Activated naive CD8-positive, alpha-beta T cell treated with anti-CD3 and anti-CD28 coated beads, Interleukin-2, amount 50 U/mL, for 16 hours (primary cell): ENCODE measurements around the gene GCH1.
"Not testable (repeated sequence)": the region's sequence is repeated elsewhere in the genome, so short reads cannot be mapped to it uniquely, and the experiment has no call there.

ENCODE experiments used
- DNase-seq: peaks from one replicate; pipeline ENCODE4 v3.0.0-alpha.2; 2020; ENCODE audit warnings: low read depth, low spot score

The GCH1 gene, protein sequence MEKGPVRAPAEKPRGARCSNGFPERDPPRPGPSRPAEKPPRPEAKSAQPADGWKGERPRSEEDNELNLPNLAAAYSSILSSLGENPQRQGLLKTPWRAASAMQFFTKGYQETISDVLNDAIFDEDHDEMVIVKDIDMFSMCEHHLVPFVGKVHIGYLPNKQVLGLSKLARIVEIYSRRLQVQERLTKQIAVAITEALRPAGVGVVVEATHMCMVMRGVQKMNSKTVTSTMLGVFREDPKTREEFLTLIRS

DNA sequence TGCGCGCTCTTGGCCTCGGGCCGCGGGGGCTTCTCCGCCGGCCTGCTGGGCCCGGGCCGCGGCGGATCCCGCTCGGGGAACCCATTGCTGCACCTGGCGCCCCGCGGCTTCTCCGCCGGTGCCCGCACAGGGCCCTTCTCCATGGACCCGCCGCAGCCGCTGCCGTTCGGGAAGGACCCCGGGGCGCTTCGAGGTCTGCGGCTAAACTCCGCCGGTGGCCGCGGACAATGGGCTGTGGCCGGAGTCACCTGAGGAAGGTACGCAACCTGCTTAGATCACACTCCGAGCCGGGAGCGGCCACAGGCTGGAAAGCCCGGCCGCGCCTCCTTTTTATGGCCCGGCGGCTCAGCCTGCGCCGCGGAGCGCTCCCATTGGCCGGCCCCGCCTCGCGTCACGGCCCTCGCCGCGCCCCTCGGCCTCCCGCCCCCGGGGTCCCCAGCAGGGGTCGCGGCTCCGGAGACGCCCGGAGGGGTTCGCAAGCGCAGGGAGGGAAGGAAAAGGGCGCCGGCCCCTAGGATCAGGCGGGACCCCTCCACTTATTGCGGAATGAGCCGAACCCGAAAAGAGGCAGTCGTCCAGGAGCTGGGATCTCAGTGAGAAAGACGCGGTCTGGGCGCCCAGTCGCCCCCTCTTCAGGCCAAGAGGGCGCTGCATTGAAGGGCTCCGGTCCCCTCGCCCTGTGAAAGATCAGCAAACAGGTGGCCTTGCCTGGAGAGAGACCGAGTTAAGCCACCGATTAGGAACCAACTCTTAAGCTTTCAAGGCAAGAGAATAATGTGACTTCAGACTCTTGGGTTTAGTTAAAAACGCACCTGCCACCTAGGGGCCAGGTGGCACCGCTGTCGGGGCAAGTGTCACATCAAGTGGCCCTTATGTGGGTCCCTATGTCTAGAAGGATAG lies at the start of gene GCH1:
TSS of gene GCH1 (minus strand) at position 306 of the 900 bp plus-strand sequence. CDS start at position 143, 163 bp downstream.
- DNase-seq = peak; percentile 52

- DNase-seq = no peak
Measured at GRCh38 chr14:54947230-54947629, 44.6 kb upstream of the GCH1 start.

GRCh38 chr14:54946500-54946899 lies 43.9 kb upstream of the GCH1 start:
- no peak for DNase-seq

DNA sequence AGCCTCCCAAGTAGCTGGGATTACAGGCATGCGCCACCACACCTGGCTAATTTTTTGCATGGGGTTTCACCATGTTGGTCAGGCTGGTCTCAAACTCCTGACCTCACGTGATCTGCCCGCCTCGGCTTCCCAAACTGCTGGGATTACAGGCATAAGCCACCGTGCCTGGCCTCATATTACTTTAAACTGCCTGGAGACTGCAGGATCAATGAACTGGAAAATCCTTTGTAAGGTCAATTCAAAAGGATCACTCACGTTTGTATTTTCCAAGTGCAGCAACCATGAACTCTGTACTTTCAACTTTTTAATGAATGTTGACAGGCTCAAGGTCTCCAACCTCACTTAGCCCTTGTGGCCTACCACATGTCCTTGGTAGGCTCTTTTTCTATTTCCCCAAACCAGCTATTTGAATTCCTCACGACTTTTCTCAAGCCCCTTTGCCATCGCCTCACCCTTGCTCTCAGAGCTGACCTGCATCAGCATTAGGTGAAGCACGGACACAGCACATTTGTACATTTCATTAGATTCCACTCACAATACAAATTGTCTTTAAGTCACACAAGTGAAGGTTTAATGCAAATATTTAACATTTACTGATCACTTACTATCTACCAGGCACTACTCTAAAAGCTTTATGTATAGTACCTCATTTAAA lies 42.2 kb upstream of the GCH1 start:
- no peak for DNase-seq

GRCh38 chr14:54942913-54943312 lies 40.3 kb upstream of the GCH1 start:
- DNase-seq = no peak

DNA sequence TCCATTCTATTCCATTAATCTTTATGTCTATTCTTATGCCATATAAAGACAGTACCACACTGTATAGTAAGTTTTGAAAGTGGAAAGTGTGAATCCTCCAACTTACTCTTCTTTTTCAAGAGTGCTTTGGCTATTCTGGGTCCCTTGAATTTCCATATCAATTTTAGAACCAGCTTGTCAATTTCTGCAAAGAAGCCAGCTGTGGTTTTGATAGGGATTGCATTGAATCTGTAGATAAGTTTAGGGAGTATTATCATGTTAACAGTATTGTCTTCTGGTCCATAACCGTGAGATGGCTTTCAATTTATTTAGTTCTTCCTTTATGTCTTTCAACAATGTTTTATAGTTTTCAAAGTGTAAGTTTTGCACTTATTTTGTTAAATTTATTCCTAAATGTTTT lies 34.2 kb upstream of the GCH1 start:
- no peak for DNase-seq

DNA sequence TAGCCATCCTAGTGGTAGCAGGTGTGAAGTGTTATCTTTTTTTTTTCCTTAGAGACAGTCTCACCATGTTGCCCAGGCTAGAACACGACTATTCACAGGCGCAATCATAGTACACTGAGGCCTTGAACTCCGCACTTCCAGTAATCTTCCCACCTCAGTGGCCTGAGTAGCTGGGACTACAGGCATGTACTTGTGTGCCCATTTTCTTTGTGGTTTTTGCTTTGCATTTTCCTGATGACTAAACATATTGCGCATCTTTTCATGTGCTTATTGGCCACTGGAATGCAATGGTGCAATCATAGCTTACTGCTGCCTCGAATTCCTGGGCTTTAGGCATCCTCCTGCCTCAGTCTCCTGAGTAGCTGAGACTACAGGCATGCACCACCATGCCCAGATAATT lies 33.3 kb upstream of the GCH1 start:
- no peak for DNase-seq

DNA sequence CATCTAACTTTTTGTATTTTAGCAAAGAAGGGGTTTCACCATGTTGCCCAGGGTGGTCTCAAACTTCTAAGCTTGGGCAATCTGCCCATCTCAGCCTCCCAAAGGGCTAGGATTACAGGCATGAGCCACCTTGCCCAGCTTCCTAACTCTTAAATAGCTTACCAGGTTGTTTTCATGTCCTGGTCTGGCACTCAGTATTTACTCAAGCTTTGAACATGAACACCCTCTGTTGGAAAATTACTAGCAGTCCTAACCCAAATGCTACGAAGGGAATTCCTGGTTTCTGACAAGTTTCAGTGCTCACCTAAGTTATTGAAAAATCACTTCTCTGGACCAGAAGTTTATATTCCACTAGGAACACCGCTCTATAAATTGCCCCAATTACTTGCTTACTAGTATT lies 32.5 kb upstream of the GCH1 start:
- DNase-seq = no peak

DNA sequence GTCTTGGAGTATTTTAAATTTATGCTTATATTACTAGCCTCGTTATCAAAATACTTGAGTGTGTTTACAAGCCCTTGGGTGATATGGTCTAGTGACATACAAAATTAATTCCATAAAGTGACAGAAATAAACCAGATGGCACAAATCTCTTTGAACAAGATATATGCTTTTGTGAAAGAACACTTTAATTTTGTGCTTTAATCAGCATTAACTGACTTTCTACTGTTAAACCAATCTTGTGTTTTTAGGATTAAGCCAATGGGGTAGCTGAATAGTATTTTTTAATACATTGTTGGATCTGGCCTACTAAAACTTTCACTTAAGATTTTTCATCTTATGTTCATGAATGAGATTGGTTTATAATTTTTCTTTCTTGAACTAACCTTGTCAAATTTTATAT lies 30.4 kb upstream of the GCH1 start:
- no peak for DNase-seq

DNA sequence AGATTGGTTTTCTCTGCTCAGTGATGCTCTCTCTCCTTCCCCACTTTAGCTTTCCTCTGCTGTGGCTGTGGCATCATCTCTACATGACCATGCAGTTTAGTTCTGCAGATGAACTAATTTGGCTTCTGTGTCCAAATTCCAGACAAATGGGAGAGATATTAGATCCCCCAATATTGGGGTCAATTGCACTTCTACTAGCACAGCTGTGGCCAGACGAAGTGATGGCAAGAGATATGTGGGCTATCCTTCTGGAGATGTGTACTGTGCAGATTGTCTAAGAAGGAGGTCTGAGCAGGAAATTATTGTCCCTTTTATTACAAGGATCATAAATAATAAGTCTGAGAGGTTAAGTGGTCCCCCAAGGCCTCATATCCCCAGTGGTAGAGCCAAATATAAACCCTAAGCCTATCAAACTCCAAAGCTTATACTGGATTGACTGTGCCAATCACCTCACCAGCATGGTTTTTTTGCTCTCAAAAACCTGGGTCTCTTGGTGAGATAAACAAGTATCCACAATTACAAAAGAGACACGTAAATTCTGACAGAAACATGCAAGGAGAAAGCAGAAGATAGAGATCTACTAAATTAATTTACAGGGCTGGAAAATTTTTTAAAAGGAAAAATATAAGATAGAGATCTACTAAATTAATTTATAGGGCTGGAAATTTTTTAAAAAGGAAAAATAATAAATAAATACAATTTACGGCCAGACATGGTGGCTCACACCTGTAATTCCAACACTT lies 29.1 kb upstream of the GCH1 start:
- DNase-seq = no peak

DNA sequence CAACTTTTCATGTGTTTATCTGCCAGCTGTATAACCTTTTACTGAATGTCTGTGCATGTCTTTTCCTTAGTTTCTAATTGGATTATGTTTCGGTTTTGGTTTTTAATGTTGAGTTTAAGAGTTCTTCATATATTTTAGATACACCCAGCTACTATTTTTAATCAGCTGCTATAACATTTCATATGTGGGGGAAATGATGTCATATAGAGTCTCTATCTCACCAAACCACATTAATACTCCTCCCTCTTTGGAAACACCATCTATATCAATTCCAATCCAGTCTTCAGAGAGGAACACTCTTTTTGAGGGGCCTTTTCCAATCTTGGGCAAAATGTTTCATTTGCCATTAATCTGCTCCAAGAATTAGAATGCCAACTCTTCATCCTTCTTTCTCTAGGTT lies 28.5 kb upstream of the GCH1 start:
- no peak for DNase-seq

GRCh38 chr14:54929556-54929955 lies 26.9 kb upstream of the GCH1 start:
- no peak for DNase-seq

DNA sequence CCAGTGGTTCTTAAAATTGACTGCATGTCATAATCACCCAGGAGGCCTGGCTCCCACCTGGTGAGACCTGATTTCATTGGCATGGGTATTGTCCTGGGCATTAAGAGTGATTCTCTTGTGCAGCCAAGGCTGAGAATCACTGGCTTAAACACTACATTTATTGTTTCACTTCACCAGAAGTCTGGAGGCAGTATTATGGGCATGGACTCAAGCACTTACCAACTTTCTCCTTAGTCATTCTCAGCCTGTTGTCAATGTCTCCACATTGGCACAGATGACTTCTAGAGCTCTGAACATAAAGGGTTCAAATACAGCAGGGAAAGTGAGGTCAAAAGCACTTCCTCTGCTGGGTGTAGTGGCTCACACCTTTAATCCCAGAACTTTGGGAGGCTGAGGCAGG lies 25.6 kb upstream of the GCH1 start:
- no peak for DNase-seq

- no peak for DNase-seq
Measured at GRCh38 chr14:54927551-54927950, 24.9 kb upstream of the GCH1 start.

- DNase-seq = not testable (repeated sequence)
Measured at GRCh38 chr14:54926570-54926969, 23.9 kb upstream of the GCH1 start.

GRCh38 chr14:54922598-54922997 lies 20.0 kb upstream of the GCH1 start:
- no peak for DNase-seq

DNA sequence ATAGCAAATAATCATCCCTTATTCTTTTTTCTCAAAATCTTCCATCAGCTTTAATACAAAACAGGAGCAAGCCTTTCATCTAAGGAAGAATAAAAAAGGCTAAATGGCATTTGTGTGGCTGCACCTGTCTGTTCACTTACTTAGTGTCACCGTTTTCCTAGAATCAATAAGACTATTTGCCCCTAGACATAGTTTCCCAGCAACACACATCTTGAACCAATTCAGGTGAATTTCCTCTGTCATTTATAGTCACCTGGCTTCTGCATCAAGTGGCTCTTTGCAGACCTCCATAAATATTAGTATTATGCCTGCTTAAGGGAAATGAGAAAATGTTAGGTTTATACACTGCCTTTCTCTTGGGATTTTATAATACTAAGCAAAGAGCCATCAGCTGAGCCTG lies 17.4 kb upstream of the GCH1 start:
- no peak for DNase-seq

DNA sequence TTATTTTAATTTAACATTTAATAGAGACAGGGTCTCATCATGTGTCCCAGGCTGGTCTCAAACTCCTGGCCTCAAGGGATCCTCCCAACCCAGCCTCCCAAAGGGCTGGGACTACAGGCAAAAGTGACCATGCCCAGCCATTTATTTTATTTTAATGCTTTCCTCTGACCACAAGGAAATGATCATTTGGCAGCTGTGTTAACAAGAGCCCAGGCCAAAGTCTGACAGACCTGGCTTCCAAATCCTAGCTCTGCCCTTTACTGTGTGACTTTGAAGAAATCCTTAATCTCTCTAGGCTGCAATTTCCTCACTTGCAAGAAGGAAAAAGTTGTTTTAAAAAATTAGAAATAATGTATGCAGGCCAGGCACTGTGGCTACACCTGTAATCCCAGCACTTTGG lies 16.7 kb upstream of the GCH1 start:
- no peak for DNase-seq

DNA sequence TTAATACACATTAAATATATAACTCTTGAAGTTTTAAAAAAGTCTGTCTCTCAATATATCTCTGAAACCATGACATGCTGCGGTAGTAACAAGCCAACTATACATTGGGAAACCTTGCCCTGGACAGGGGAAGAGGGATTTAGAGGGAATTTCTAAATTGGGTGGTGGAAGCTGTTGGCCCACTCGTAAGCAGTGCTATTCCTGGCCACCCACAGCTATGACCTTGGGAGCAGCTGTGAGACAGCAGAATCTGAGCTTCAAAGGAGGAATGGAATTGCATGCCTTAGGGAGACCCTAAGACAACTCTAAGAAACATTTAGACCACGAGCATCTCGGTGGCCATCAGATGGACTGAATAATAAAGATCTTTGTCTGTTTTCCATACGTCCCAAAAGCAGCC lies 15.8 kb upstream of the GCH1 start:
- no peak for DNase-seq

- DNase-seq = no peak
Measured at GRCh38 chr14:54916101-54916500, 13.5 kb upstream of the GCH1 start.

DNA sequence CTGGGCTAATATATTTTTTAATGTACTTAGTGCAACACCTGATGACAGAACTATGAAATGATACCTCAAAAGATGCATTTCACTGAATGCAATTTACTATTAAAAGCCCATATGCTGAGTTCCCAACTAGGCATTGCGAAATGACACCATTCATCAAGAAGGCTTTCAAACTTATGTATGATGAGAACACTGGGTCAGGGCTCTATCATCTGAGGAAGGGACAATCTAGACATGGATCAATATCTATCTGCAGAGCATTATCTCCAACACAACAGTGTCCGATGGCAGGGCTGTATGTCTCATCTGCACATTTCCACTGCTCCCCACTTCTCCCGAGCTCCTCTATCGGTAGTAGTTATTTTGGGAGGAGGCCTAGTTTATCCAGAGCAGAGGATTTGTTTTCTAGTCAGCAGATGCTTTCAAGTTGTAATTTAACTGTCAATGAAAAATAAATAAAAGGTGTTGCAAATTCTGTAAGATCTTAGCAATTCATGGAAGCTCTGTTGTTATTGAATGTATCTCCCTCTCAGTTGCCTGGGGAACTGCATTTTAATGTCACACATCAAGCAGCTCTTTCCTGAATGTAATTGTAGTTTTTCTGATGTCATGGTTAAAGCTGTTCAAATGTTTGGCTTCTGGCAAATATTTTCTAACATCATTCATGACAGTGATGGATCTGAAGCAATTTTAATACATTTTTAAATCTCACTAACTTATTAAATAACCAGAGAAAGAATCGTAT lies 7.4 kb upstream of the GCH1 start:
- DNase-seq = no peak
